Astrocyte (in vitro differentiated cells and primary cell): ENCODE measurements around the gene PXDN.

Source experiments
- EZH2 ChIP-seq: IDR thresholded peaks from 2 replicates; pipeline ENCODE4 v1.6.1; 2012; ENCODE audit warnings: mild to moderate bottlenecking, low read length, inconsistent platforms; ENCODE audit not compliant: insufficient read depth
- TF ChIP-seq, protein P1 (sequence below): IDR thresholded peaks from 2 replicates; pipeline ENCODE4 v1.5.1; 2011; ENCODE audit warnings: low read depth, mild to moderate bottlenecking, inconsistent platforms, low read length, moderate library complexity; ENCODE audit not compliant: insufficient read depth

DNA sequence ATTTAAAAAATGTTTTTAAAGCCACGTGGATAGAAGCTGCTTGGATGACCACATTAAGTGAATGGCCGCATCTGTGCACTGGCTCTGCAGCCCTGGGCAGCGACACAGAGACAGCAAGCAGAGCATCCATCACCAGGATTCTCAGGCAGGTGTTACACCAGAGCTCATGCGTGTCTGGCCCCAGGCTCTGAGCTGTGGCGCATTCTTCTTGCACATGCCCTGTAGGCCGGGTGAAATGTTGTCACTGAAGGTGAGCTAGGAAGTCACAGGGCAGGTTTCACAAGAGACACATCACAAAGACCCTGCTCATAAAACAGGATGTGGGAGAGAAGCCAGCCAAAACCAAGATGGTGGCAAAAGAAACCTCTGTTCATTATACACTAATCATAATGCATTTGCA is 8.4 kb upstream of the PXDN start:
- TF ChIP-seq, protein P1, sequence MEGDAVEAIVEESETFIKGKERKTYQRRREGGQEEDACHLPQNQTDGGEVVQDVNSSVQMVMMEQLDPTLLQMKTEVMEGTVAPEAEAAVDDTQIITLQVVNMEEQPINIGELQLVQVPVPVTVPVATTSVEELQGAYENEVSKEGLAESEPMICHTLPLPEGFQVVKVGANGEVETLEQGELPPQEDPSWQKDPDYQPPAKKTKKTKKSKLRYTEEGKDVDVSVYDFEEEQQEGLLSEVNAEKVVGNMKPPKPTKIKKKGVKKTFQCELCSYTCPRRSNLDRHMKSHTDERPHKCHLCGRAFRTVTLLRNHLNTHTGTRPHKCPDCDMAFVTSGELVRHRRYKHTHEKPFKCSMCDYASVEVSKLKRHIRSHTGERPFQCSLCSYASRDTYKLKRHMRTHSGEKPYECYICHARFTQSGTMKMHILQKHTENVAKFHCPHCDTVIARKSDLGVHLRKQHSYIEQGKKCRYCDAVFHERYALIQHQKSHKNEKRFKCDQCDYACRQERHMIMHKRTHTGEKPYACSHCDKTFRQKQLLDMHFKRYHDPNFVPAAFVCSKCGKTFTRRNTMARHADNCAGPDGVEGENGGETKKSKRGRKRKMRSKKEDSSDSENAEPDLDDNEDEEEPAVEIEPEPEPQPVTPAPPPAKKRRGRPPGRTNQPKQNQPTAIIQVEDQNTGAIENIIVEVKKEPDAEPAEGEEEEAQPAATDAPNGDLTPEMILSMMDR: no peak
- no peak for TF ChIP-seq EZH2
